ENCODE data around the gene TMEM132A.
A peak's percentile ranks its signal among the peaks of the same experiment; 100 is the strongest.

The TMEM132A gene

GRCh38 chr11:60912223-60912850 is 11.9 kb upstream of the TMEM132A start:
- no peak for DNase-seq (ENCODE audit: low read depth)
- TF ChIP-seq CTCF (IDR thresholded peaks at IDR 0.05; ENCODE audit: control insufficient read depth, extremely low read depth, insufficient read depth): no peak

GRCh38 chr11:60912851-60913528 is 11.3 kb upstream of the TMEM132A start:
- peak; percentile 57 for DNase-seq (ENCODE audit: low read depth)
- TF ChIP-seq CTCF (IDR thresholded peaks at IDR 0.05; ENCODE audit: control insufficient read depth, extremely low read depth, insufficient read depth): no peak
- peak overlapping the region; percentile 73 for H3K4me3 ChIP-seq (ENCODE audit: low read depth, low read length)

More at GRCh38 chr11:60912223-60912850, 11.9 kb upstream of the TMEM132A start:
- no peak overlapping the region for H3K4me3 ChIP-seq (ENCODE audit: low read depth, low read length)

GRCh38 chr11:60913793-60914632 is 10.2 kb upstream of the TMEM132A start, which contains the start of gene TMEM109:
Gene TMEM109 (plus strand): TSS chr11:60914158. CDS start chr11:60919694, 5,536 bp downstream.
- H3K4me3 ChIP-seq (ENCODE audit: low read depth, low read length): peak within 1 kb of the TSS; percentile 73
- TF ChIP-seq CTCF (IDR thresholded peaks at IDR 0.05; ENCODE audit: control insufficient read depth, extremely low read depth, insufficient read depth): no peak
- DNase-seq (ENCODE audit: low read depth): peak; percentile 69

GRCh38 chr11:60914633-60915247 is 9.5 kb upstream of the TMEM132A start:
- TF ChIP-seq CTCF (IDR thresholded peaks at IDR 0.05; ENCODE audit: control insufficient read depth, extremely low read depth, insufficient read depth): no peak
- DNase-seq (ENCODE audit: low read depth): no peak
- H3K4me3 ChIP-seq (ENCODE audit: low read depth, low read length): peak overlapping the region; percentile 73

GRCh38 chr11:60915248-60915914 is 8.9 kb upstream of the TMEM132A start:
- no peak for DNase-seq (ENCODE audit: low read depth)
- TF ChIP-seq CTCF (IDR thresholded peaks at IDR 0.05; ENCODE audit: control insufficient read depth, extremely low read depth, insufficient read depth): peak; percentile 57
- H3K4me3 ChIP-seq (ENCODE audit: low read depth, low read length): peak overlapping the region; percentile 73

GRCh38 chr11:60916669-60917206 is 7.5 kb upstream of the TMEM132A start:
- TF ChIP-seq CTCF (IDR thresholded peaks at IDR 0.05; ENCODE audit: control insufficient read depth, extremely low read depth, insufficient read depth): no peak
- no peak for DNase-seq (ENCODE audit: low read depth)
- no peak overlapping the region for H3K4me3 ChIP-seq (ENCODE audit: low read depth, low read length)

Measured in LNCaP clone FGC (cell line).